ENCODE results near the gene HIVEP2.

HIVEP2 gene

DNA sequence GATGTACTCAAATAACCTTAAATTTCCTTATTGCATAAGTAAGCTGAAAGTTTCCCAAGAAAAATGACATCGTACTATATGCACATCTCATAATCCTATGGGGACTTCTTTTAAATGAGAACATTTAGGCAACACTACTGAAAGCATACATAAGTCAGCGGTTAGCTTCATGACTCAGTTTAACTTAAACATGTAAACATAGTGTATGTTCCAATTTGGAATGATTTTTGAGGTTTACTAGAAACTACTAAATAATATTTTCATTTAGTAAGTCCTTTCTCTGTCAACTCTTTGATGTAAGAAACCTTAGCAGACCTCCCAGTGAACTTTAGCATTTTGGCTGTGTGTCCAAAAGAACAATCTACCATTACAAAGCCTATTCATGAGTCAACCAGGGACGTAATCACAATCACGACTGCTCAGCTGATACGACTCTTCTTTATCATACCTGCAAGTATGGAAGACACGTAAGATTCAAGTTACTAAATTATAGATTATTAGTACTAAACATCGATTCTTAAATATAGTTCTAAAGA, 19.3 kb downstream of the HIVEP2 start:
- no peak for DNase-seq (ENCODE audit: low read depth in 2 of 2)

DNA sequence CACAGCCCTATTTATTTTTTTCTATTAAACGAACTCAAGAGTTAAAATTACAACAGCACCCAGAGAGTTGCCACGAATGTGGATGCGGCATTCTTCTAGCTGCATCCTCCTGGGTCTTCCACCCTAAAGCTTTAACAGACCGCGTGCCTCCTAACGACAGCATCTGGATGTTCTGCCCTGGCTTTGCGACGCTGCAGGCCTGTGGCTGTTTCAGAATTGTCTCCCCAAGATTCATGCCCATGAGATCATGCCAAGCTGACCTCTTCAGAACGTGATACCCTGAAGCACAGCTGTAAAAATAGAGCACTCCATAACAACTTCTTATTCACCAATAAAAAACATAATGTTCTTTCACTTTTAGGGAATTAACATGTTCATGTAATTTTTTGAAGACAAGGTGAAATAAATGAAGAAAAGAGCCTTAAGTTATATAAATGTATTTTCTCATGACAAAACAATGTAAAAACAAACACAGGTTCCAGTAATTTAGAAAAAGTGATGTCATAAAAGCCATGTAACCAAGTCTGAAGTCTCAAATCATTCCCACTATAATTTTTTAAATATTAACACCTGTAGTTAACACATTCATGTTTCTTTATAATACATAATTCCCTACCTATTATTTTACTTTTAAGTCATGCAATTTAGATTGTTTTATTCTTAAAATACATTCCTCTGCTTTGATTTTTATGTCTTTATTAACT, 26.5 kb downstream of the HIVEP2 start:
- no peak for DNase-seq (ENCODE audit: low read depth in 2 of 2)

GRCh38 chr6:142916881-142917280, 28.1 kb downstream of the HIVEP2 start:
- no peak for DNase-seq (ENCODE audit: low read depth in 2 of 2)

DNA sequence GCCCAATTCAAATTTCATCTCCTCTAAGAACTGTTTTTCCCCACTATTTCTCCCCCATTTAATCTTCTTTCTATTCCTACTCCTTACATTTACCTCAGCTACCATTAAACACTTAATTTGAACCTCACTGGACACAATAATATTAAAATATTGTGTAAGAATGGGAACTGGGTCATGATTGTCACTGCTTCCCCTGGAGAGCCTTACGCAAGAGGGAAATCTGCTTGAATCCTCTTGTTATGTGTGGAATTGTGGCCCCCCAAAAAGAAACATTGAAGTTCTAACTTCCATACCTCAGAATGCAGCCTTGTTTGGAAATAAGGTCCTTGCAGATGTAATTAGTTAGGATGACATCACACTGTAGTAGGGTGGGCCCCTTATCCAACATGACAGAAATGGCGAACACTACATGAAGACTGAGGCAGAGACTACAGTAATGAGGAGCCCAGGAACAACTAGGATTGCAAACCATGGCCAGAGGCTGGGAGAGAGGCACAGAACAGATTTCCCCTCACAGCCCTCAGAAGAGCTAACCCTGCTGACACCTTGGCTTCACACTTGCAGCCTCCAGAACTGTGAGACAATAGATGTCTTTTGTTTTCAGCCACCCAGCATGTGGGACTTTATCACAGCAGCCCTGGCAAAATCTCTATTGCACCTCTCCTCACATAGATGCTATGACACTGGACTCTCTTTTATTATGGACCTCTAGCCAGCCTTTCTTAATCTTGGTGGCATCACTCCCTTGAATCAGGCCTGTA, 29.9 kb downstream of the HIVEP2 start:
- DNase-seq (ENCODE audit: low read depth in 2 of 2), result no peak

- DNase-seq (ENCODE audit: low read depth in 2 of 2), result no peak
Measured at GRCh38 chr6:142914369-142914768, 30.6 kb downstream of the HIVEP2 start.

- DNase-seq (ENCODE audit: low read depth in 2 of 2), result peak; percentile 47 to 68
Measured at GRCh38 chr6:142913511-142914047, 31.4 kb downstream of the HIVEP2 start.

DNA sequence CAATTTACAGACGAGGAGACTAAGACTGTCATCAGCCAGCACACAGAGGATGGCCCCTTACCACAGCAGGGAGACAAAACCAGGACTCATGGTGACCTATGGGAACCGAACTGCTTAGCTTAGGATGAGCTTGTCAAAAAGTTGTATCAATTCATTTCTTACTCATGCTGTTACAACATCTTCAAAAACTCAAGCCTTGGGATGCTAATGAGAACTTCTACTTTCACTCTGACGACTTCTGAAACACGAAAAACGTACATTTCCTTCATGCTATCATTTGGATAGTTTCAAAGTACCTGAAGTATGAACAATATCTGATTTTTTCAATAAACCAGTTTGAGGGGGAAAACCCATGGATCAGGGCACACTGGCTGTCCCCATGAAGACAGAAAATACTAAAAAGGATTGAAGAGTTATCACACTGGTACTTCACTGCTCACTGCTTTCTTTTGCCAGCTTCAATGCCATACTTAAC, 31.9 kb downstream of the HIVEP2 start:
- no peak for DNase-seq (ENCODE audit: low read depth in 2 of 2)

DNA sequence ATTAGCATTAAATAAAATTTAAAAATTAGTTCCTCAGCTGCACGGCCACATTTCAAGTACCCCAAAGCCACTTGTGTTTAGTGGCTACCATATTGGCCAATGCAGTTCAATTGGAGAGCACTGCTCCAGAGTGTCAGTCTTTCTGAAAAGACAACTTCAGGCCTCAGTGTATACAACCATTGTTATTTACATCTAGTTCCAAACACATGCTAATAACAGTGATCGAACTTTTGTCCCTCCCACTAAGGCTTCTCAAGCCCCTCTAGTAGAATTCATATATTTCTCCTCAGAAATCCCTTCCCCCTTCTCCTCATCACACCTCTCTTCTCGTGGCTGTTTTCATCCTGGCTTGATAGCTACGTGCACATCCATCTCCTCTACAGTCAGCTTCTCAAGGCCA, 32.9 kb downstream of the HIVEP2 start:
- DNase-seq (ENCODE audit: low read depth in 2 of 2), result no peak

- no peak for DNase-seq (ENCODE audit: low read depth in 2 of 2)
Measured at GRCh38 chr6:142911430-142911829, 33.5 kb downstream of the HIVEP2 start.

- DNase-seq (ENCODE audit: low read depth in 2 of 2), result no peak
Measured at GRCh38 chr6:142909686-142910085, 35.3 kb downstream of the HIVEP2 start.

- no peak for DNase-seq (ENCODE audit: low read depth in 2 of 2)
Measured at GRCh38 chr6:142908235-142908634, 36.7 kb downstream of the HIVEP2 start.

- DNase-seq (ENCODE audit: low read depth in 2 of 2), result no peak
Measured at GRCh38 chr6:142907544-142907943, 37.4 kb downstream of the HIVEP2 start.

GRCh38 chr6:142906945-142907470, 38.0 kb downstream of the HIVEP2 start:
- no peak for DNase-seq (ENCODE audit: low read depth in 2 of 2)

DNA sequence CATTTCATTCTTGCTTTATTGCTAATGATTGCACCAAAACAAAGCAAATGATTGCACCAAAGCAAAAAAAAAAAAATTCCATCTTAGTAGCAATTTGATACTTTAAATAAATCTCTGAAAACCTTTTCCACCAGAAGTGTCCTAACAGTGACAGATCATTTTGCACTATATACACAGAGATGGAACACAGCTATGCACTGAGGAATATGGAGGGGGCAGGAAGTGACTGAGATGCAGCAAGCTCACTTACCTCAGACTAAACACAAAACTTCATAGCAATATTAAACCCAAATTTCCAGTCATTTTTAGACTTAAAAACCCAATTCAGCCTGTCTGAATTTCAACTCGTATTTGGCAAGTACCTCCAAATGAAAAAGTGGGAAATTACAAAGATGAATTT, 41.2 kb downstream of the HIVEP2 start:
- no peak for DNase-seq (ENCODE audit: low read depth in 2 of 2)

- peak; percentile 37 to 50 for DNase-seq (ENCODE audit: low read depth in 2 of 2)
Measured at GRCh38 chr6:142902636-142903053, 42.3 kb downstream of the HIVEP2 start.

DNA sequence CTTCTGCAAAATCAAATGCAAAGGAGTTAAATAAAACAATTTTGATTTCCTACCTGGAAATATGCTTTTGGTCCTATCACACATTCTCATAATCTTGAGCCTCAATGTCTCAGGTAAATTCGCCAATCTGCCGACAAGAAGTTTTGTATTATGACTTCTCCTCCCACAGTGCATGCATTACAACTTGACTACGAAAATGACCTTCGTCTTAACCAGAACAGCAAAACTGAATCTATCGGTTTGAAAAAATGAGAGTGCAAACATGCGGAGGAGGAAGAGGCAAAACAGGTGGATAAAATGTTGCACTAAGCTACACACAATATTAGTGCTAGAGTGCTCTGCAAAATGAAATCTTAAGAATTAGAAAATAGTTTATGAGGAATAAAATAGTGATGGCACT, 43.4 kb downstream of the HIVEP2 start:
- DNase-seq (ENCODE audit: low read depth in 2 of 2), result no peak

DNA sequence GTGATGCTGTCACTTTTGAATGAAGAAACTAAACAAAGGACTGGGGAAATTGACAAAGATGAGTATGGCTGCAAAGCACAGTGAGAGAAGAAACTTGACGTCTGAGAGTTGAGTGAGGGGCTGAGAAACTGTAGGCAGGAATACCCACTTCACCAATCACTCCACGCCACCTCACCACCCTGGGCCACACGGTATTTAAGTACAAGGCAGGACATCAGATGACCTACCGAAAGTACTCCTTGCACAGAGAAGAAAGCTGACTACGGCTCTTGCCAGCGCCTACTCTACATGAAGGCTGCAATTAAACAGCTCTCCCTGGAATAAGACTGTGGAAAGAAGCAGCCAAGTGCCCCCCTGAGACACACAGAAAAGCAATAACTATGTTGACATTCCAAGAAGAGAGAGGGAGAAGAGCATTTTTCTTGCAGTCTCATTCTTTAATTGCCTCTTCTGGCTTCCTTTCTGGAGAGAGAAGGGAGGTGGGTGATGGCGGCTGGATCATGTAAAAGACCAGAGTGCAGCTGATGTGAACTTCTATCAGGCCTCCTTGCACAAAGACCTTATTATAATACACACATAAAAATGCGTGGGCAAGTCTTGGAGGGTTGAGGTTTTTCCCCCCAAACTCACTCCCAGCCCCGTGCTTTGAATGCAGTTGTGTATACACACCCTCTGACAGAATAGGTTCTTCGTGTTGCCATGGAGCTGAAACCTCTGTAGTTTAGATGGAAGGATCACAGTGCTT, 44.6 kb downstream of the HIVEP2 start:
- no peak for DNase-seq (ENCODE audit: low read depth in 2 of 2)

DNA sequence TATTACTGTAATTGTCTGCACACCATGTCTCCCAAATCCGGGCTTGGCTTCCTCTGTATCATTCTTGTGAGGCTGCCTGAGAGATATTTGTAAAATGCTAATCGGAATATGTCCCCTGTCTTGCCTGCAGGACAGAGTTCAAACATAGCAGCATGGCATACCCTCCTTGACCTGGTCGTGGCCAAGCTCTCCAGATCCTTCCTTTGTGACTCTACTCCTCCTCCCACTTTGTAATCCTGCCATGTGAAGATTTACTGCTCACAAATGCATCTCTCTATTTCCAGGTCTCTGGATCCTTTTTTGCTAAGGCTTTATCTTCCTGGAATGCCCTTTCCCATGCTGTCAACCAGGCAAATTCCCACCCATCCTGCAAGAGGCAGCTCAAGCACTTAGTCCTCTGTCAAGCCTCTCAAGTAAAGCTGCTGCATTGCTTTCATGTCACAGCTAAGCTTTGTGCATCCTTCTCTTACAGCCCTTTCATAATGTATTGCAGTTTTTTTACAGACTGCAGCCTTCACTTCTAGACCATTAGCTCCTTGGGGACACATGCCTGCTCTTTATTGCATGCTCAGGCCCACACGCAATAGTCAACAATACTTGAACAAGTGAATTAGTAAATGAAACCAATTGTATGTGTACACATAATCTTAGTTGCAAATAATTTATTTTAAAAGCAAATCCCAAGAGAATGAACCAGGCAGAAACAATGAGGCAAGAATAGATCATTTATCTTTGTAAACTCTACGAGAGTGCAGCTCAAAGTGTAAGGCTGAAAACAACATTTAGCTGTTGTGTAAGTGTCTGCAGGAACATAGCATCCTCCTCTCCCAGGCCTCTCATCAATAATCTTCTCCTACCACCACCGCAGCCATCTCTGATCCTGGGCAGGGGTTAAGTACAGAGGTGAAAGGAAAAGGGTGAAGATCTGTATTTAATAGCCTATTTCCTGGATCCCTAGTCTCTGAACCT, 45.8 kb downstream of the HIVEP2 start:
- no peak for DNase-seq (ENCODE audit: low read depth in 2 of 2)

DNA sequence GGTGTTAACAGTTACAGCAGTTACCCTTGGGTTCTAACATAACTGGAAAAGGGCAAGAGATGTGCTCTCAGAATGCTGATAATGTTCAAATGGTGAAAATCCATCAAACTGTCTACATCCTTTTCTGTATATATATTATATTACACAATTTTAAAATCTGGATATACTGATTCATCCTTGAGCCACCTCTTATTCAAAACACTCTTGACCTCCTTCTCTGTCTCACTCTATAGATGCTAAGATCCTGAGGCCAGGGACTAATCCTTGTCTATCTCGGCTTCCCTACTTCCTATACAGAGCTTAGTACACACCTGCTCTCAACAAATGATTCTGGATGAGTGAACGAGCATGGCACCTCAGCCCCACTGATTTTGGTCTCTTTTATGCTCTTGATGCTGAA, 47.3 kb downstream of the HIVEP2 start:
- DNase-seq (ENCODE audit: low read depth in 2 of 2), result no peak

DNA sequence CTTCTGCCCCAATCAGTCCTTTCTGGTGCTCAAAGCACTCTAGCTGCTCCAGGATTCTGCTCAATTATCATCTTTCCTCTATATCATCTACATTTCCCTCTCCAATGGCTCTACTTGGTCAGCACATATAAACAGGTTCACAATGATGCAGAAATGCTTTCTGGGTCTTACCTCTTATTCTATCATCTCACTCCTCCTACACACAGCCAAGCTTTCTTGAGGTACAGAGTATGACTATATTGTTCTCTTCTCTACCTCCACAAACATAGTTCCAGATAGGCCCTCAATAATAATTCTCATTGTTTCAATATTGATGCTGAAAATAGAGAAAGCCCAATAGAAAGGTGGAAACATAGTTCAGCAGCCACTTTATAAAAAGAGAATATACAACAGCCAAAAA, 48.2 kb downstream of the HIVEP2 start:
- no peak for DNase-seq (ENCODE audit: low read depth in 2 of 2)

- DNase-seq (ENCODE audit: low read depth in 2 of 2), result no peak
Measured at GRCh38 chr6:142893088-142893487, 51.9 kb downstream of the HIVEP2 start.
